LNCaP clone FGC (cell line): ENCODE measurements around the gene CLEC2B.

Source experiments
- DNase-seq: peaks from one replicate; pipeline ENCODE4 v3.0.0-alpha.2; 2011; ENCODE audit warnings: low read depth
- H3K4me3 ChIP-seq: 2 replicates; pipeline ENCODE4 v1.5.1; 2011; ENCODE audit warnings: mild to moderate bottlenecking, low read depth, low read length, control low read depth
- CTCF ChIP-seq: IDR thresholded peaks from 2 replicates; pipeline ENCODE4 v1.5.1; 2012; ENCODE audit warnings: mild to moderate bottlenecking; ENCODE audit not compliant: control insufficient read depth, insufficient read depth; ENCODE audit errors: extremely low read depth

CLEC2B gene

GRCh38 chr12:9869307-9870161 is at the start of gene CLEC2B:
Gene CLEC2B (minus strand): TSS chr12:9869354.
- TF ChIP-seq CTCF: no peak
- DNase-seq: peak; percentile 13
- peak within 1 kb of the TSS; percentile 65 for H3K4me3 ChIP-seq

GRCh38 chr12:9911708-9912107 is 42.6 kb upstream of the CLEC2B start:
- DNase-seq: no peak
- no peak for TF ChIP-seq CTCF
- H3K4me3 ChIP-seq: no peak overlapping the region

GRCh38 chr12:9910716-9911421 is 41.7 kb upstream of the CLEC2B start:
- DNase-seq: no peak
- no peak overlapping the region for H3K4me3 ChIP-seq
- TF ChIP-seq CTCF: no peak

- no peak for DNase-seq
- TF ChIP-seq CTCF: no peak
- H3K4me3 ChIP-seq: no peak overlapping the region
Observed at GRCh38 chr12:9909724-9910123, 40.6 kb upstream of the CLEC2B start.

- TF ChIP-seq CTCF: no peak
- no peak for DNase-seq
- no peak overlapping the region for H3K4me3 ChIP-seq
Observed at GRCh38 chr12:9908350-9908749, 39.2 kb upstream of the CLEC2B start.

- no peak overlapping the region for H3K4me3 ChIP-seq
- no peak for TF ChIP-seq CTCF
- no peak for DNase-seq
Observed at GRCh38 chr12:9907769-9908168, 38.6 kb upstream of the CLEC2B start.

GRCh38 chr12:9906873-9907272 is 37.7 kb upstream of the CLEC2B start:
- DNase-seq: no peak
- no peak for TF ChIP-seq CTCF
- H3K4me3 ChIP-seq: no peak overlapping the region
